OCI-LY7 (cell line): ENCODE measurements around the gene MLPH. TPM values are rescaled to one million over a fixed set of nuclear protein-coding genes. Genes with fewer than 3 reads are reported as not detected.

Experiments used
- BruUV-seq: library from RNA; stranded (reverse); fragments of 400-500 nt; replicated peaks from 2 replicates; lab custom pipeline; 2021; lab: Mats Ljungman, UMichigan
- CTCF ChIA-PET: fragments of 300-600 bp; sonication (Branson Sonifier 250); formaldehyde crosslinking; loops from one replicate; lab custom pipeline; 2022; ENCODE audit warnings: antibody characterized with exemption; ENCODE audit not compliant: unreplicated experiment; lab: Charles Lee
- POLR2A ChIA-PET: fragments of 300-600 bp; sonication (Branson Sonifier 250); formaldehyde crosslinking; loops from one replicate; lab custom pipeline; 2022; ENCODE audit warnings: antibody characterized with exemption; lab: Charles Lee
- DNase-seq: peaks from one replicate; pipeline ENCODE4 v3.0.0-alpha.2; 2015; ENCODE audit warnings: low spot score
- H2AFZ ChIP-seq: fragments of 200-600 bp; sonication (generic), shearing (Covaris generic); 2 replicates; pipeline ENCODE4 v1.6.1; 2014; ENCODE audit warnings: mild to moderate bottlenecking, antibody characterized with exemption, low read length, moderate library complexity
- H3K27ac ChIP-seq: fragments of 200-600 bp; sonication (generic); 2 replicates; pipeline ENCODE4 v1.5.1; 2014; ENCODE audit warnings: mixed run types, low read depth, mild to moderate bottlenecking, moderate library complexity, low read length, inconsistent platforms; ENCODE audit not compliant: poor library complexity, severe bottlenecking
- H3K36me3 ChIP-seq: fragments of 200-600 bp; sonication (generic); 2 replicates; pipeline ENCODE4 v1.6.1; 2014; ENCODE audit warnings: mild to moderate bottlenecking, antibody characterized with exemption, low read length, moderate library complexity, mixed read lengths; ENCODE audit not compliant: insufficient read depth
- H3K4me1 ChIP-seq: fragments of 200-600 bp; sonication (generic); 2 replicates; pipeline ENCODE4 v1.5.1; 2014; ENCODE audit warnings: mild to moderate bottlenecking, low read length; ENCODE audit not compliant: insufficient read depth, poor library complexity, severe bottlenecking
- H3K4me2 ChIP-seq: fragments of 200-600 bp; sonication (generic); 2 replicates; pipeline ENCODE4 v1.6.1; 2014; ENCODE audit warnings: mild to moderate bottlenecking, low read length
- H3K4me3 ChIP-seq: fragments of 200-600 bp; sonication (generic); 2 replicates; pipeline ENCODE4 v1.5.1; 2014; ENCODE audit warnings: mild to moderate bottlenecking, low read depth, low read length; ENCODE audit not compliant: poor library complexity, severe bottlenecking
- H3K79me2 ChIP-seq: fragments of 200-600 bp; sonication (generic); 2 replicates; pipeline ENCODE4 v1.6.1; 2016; ENCODE audit warnings: low read depth, mild to moderate bottlenecking, low read length, moderate library complexity, mixed read lengths; ENCODE audit not compliant: insufficient read depth
- H3K9me2 ChIP-seq: fragments of 200-600 bp; sonication (generic); 2 replicates; pipeline ENCODE4 v1.6.1; 2016; ENCODE audit warnings: mild to moderate bottlenecking, low read length, mixed read lengths; ENCODE audit not compliant: insufficient read depth
- H3K9me3 ChIP-seq: fragments of 200-600 bp; sonication (generic); 2 replicates; pipeline ENCODE4 v1.6.1; 2014; ENCODE audit warnings: mild to moderate bottlenecking, mixed run types, low read length, mixed read lengths
- H4K20me1 ChIP-seq: fragments of 200-600 bp; sonication (generic); 2 replicates; pipeline ENCODE4 v1.6.1; 2014; ENCODE audit warnings: mild to moderate bottlenecking, antibody characterized with exemption, low read length, moderate library complexity, mixed read lengths; ENCODE audit not compliant: insufficient read depth
- EZH2phosphoT487 ChIP-seq: fragments of 200-600 bp; sonication (generic); IDR thresholded peaks from 2 replicates; pipeline ENCODE4 v1.6.1; 2018; ENCODE audit warnings: low read depth, borderline replicate concordance, mild to moderate bottlenecking, mixed run types, antibody characterized with exemption, low read length, moderate library complexity, mixed read lengths
- intact Hi-C: fragments of 100-400 bp; cut with micrococcal nuclease; formaldehyde crosslinking; loops from one replicate; pipeline ENCODE4 v1.10.0; 2022; ENCODE audit not compliant: unreplicated experiment
- total RNA-seq, 2 experiments: library from RNA; depleted of rRNA in 1 of 2; stranded (reverse); fragments of >200 nt in 1 of 2; shearing (Covaris generic) in 1 of 2; gene quantifications; 2 replicates each; pipeline ENCODE4 v1.2.3, GENCODE V29; 2014 to 2022
- TF ChIP-seq, protein P1 (sequence below): fragments of 200-600 bp; sonication (generic); conservative IDR thresholded peaks from 2 replicates; pipeline ENCODE4 v1.5.1; 2014; ENCODE audit warnings: mild to moderate bottlenecking, antibody characterized with exemption, low read length, moderate library complexity, mixed read lengths

MLPH gene
- total RNA-seq, 2 experiments from 2014 or later: not detected

GRCh38 chr2:237596520-237597195, 109.6 kb downstream of the MLPH start:
- ChIA-PET POLR2A (no interaction called here), CTCF (no interaction called here)
- Histone ChIP-seq H3K9me3 (no peaks in the 10 kb centered on the region), H3K36me3 (no peaks in the 10 kb centered on the region), H3K4me1 (peaks cover 7% of the 10 kb centered on the region), H3K4me2 (no peak overlapping the region), H3K4me3 (no peak overlapping the region), H3K9me2 (no peaks in the 10 kb centered on the region), H4K20me1 (no peaks in the 10 kb centered on the region), H3K27ac (no peak overlapping the region), H3K79me2 (no peaks in the 10 kb centered on the region), H2AFZ (no peak overlapping the region)
- DNase-seq: no peak
- intact Hi-C loops: no loop called here
- no TSS peak for BruUV-seq
- TF ChIP-seq, protein P1, sequence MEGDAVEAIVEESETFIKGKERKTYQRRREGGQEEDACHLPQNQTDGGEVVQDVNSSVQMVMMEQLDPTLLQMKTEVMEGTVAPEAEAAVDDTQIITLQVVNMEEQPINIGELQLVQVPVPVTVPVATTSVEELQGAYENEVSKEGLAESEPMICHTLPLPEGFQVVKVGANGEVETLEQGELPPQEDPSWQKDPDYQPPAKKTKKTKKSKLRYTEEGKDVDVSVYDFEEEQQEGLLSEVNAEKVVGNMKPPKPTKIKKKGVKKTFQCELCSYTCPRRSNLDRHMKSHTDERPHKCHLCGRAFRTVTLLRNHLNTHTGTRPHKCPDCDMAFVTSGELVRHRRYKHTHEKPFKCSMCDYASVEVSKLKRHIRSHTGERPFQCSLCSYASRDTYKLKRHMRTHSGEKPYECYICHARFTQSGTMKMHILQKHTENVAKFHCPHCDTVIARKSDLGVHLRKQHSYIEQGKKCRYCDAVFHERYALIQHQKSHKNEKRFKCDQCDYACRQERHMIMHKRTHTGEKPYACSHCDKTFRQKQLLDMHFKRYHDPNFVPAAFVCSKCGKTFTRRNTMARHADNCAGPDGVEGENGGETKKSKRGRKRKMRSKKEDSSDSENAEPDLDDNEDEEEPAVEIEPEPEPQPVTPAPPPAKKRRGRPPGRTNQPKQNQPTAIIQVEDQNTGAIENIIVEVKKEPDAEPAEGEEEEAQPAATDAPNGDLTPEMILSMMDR: no peak
- no peak for TF ChIP-seq EZH2phosphoT487

DNA sequence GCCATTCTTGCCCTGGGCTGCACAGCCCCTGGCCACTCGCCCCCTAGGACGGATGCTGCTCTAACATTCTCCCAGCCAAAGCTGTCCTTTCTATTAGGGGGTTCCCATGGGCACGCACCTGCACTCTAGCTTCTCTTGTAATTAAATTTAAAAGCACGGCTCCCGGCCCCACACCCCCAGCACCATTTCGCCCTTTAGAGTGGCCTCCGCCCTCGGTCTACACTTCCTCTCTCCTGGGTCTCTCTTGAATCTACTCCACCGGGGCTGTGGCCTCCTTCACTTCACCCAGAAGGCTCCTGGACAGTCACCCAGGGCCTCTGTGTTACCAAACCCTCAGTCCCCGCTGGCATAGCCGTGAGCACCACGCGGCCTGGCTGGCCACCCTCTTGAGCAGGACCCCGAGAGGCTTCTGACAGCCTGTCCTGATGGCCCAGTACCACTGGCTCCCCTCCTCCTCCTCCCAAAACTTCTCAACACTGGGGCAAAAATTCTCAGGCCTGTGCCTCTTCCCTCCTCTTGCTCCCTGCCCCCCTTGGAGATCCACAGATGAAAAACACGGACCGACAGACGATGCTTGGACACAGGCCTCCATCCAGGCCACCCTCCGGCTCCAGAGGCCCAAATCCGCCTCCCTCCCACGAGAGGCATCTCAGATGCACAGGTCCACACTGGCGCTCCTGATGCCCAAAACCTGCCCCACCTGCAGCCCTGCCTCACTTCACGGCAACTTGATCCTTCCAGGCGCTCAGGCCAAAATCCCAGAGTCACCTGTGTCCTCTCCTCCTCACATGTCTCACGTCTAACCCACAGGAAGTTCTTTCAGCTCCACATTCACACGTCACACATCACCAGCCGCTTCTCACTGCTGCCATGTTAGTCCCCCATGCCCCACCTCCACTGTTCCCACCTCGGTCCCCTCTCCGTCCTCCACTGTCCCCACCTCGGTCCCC, 110.4 kb downstream of the MLPH start:
- no peaks in the 10 kb centered on the region for H3K79me2 ChIP-seq
- no peak overlapping the region for H3K4me2 ChIP-seq
- H3K4me3 ChIP-seq: no peak overlapping the region
- ChIA-PET POLR2A (no interaction called here), CTCF (no interaction called here)
- intact Hi-C loops: no loop called here
- BruUV-seq: no TSS peak
- no peaks in the 10 kb centered on the region for H3K9me3 ChIP-seq
- no peaks in the 10 kb centered on the region for H3K9me2 ChIP-seq
- TF ChIP-seq, protein P1: no peak
- no peak for TF ChIP-seq EZH2phosphoT487
- H3K4me1 ChIP-seq: peaks cover 7% of the 10 kb centered on the region
- H2AFZ ChIP-seq: no peak overlapping the region
- no peak for DNase-seq
- no peaks in the 10 kb centered on the region for H4K20me1 ChIP-seq
- H3K36me3 ChIP-seq: no peaks in the 10 kb centered on the region
- H3K27ac ChIP-seq: no peak overlapping the region
